Spleen (tissue), 11 donors: ENCODE results near the gene ADRA2B. TPM values are rescaled to one million over a fixed set of nuclear protein-coding genes. Genes with fewer than 3 reads are reported as not detected.

Source experiments
- DNase-seq: peaks from one replicate; pipeline ENCODE4 v3.0.0-alpha.2; 2020
- H3K27ac ChIP-seq, 8 donors: fragments of 200-600 bp; sonication (generic) in 7 of 8; 1 replicate in 4 of 8; 2 replicates in 4 of 8; pipeline versions ENCODE4 v1.5.0 to v1.8.0; 2016 to 2021; ENCODE audit warnings: inconsistent platforms in 4 of 8, mild to moderate bottlenecking in 4 of 8, moderate library complexity in 1 of 8
- H3K27me3 ChIP-seq, 7 donors: fragments of 200-600 bp; sonication (generic) in 6 of 7; replicated peaks in 1 of 7; 1 replicate in 4 of 7; 2 replicates in 3 of 7; pipeline versions ENCODE4 v1.5.0 to v1.8.0; 2016 to 2021; ENCODE audit warnings: inconsistent platforms in 3 of 7, mild to moderate bottlenecking in 1 of 7
- H3K36me3 ChIP-seq, 6 donors: fragments of 200-600 bp; sonication (generic) in 5 of 6; 1 replicate in 4 of 6; 2 replicates in 2 of 6; pipeline versions ENCODE4 v1.5.0 to v1.8.0; 2016 to 2021; ENCODE audit warnings: inconsistent platforms in 2 of 6
- H3K4me1 ChIP-seq, 6 donors: fragments of 200-600 bp; sonication (generic) in 5 of 6; 1 replicate in 3 of 6; 2 replicates in 3 of 6; pipeline versions ENCODE4 v1.5.0 to v1.8.0; 2016 to 2021; ENCODE audit warnings: inconsistent platforms in 3 of 6
- H3K4me3 ChIP-seq, 8 donors: fragments of 200-600 bp; sonication (generic) in 7 of 8; 1 replicate in 4 of 8; 2 replicates in 4 of 8; pipeline versions ENCODE4 v1.5.0 to v1.8.0; 2016 to 2021; ENCODE audit warnings: inconsistent platforms in 4 of 8, mild to moderate bottlenecking in 4 of 8, moderate library complexity in 2 of 8
- H3K9me3 ChIP-seq, 8 donors: fragments of 200-600 bp; sonication (generic) in 7 of 8; 1 replicate in 4 of 8; 2 replicates in 4 of 8; pipeline versions ENCODE4 v1.5.0 to v1.8.0; 2016 to 2021; ENCODE audit warnings: inconsistent platforms in 4 of 8
- CTCF ChIP-seq, 11 experiments: fragments of 200-600 bp in 7 of 11; fragments of 450-650 bp in 4 of 11; sonication (generic) in 4 of 11; IDR thresholded peaks in 8 of 11; conservative IDR thresholded peaks in 3 of 11; 1 replicate in 7 of 11; 2 replicates in 4 of 11; pipeline versions ENCODE4 v1.4.0 to v1.8.0; 2016 to 2021; ENCODE audit warnings: antibody characterized with exemption in 11 of 11, inconsistent platforms in 4 of 11, mild to moderate bottlenecking in 1 of 11
- POLR2A ChIP-seq, 3 donors: fragments of 450-650 bp; IDR thresholded peaks; one replicate each; pipeline ENCODE4 v1.5.1; 2017; ENCODE audit warnings: antibody characterized with exemption in 3 of 3, mild to moderate bottlenecking in 1 of 3
- POLR2AphosphoS5 ChIP-seq, 3 donors: sonication (generic); formaldehyde crosslinking; IDR thresholded peaks; one replicate each; pipeline ENCODE4 v1.5.1; 2017; ENCODE audit warnings: antibody characterized with exemption in 3 of 3
- WGBS, 5 donors: extraction: QIAGEN DNeasy Blood & Tissue Kit in 3 of 5; methylation state at CpG; one replicate each; pipeline versions ENCODE4 v1.1.5 to v1.1.7; 2013 to 2018; 5-methylcytosine and 5-hydroxymethylcytosine counted together
- intact Hi-C: fragments of 100-400 bp; cut with DNase I; formaldehyde crosslinking; loops from one replicate; pipeline ENCODE4 v1.15.0; 2023; ENCODE audit warnings: low total_unique reads
- polyA plus RNA-seq, 3 donors: library from polyadenylated mRNA; stranded (reverse); fragments of 200-250 nt; gene quantifications; one replicate each; pipeline ENCODE4 v1.2.1, GENCODE V29; 2013
- total RNA-seq, 7 donors: library from RNA; depleted of rRNA in 3 of 7; stranded (reverse); fragments of >200 nt in 3 of 7; fragmentation: NEBNext Ultra II Directional in 4 of 7; extraction: Animal tissue kit (Norgen Biotek cat#: 25700) in 4 of 7; gene quantifications; one replicate each; pipeline versions ENCODE4 v1.1.0 to v1.2.1, GENCODE V29; 2016 to 2021
- donor health status: healthy with polysubstance abuse.
- donor health status: DM: no; HTN: no; CAD: no; lungs with moderate emphysema.
- donor health status: DM: no; HTN: no; CAD: no.
- donor health status: Bipolar disorder and iron deficiency.
- donor health status: healthy.
- donor health status: DM: no; HTN: no; CAD: no.
- donor health status: DM: yes; HTN: yes; CAD: no.

Gene ADRA2B
- total and polyA plus RNA-seq, 10 donors = 1.8 to 14.2 (median 5.2) TPM

GRCh38 chr2:96108541-96109360 lies 7.6 kb downstream of the ADRA2B start:
- 50 to 66% (median 52%) methylated on average over 17 of the region's 17 CpGs for WGBS, 5 donors
- DNase-seq = peak; percentile 72
- Histone ChIP-seq H3K27me3 (peaks cover 0 to 5% (median 0%) of the 10 kb centered on the region in 7 donors), H3K9me3 (peaks cover 0 to 21% (median 17%) of the 10 kb centered on the region in 8 donors), H3K4me1 (peaks cover 0 to 33% (median 11%) of the 10 kb centered on the region in 6 donors), H3K27ac (peak overlapping the region in 6 of 8 donors; percentile 19 to 61 (median 58)), H3K36me3 (no peaks in the 10 kb centered on the region), H3K4me3 (no peak overlapping the region)
- TF ChIP-seq CTCF (IDR thresholded peaks at IDR 0.05 in 8 of 11, conservative IDR thresholded peaks at IDR 0.05 in 3 of 11) (no peak), POLR2A (IDR thresholded peaks at IDR 0.05) (no peak), POLR2AphosphoS5 (IDR thresholded peaks at IDR 0.05) (no peak)
- intact Hi-C loops = no loop called here

GRCh38 chr2:96108151-96108540 lies 8.2 kb downstream of the ADRA2B start:
- 54 to 80% (median 63%) methylated on average over 2 to 5 of the region's 5 CpGs for WGBS, 5 donors
- H3K36me3 ChIP-seq = no peaks in the 10 kb centered on the region
- H3K27ac ChIP-seq = peak overlapping the region in 4 of 8 donors; percentile 57 to 61 (median 59)
- H3K4me1 ChIP-seq = peaks cover 0 to 38% (median 11%) of the 10 kb centered on the region in 6 donors
- peaks cover 0 to 5% (median 0%) of the 10 kb centered on the region in 7 donors for H3K27me3 ChIP-seq
- peak; percentile 33 for DNase-seq
- no peak overlapping the region for H3K4me3 ChIP-seq
- intact Hi-C loops = no loop called here
- peaks cover 0 to 21% (median 17%) of the 10 kb centered on the region in 8 donors for H3K9me3 ChIP-seq
- TF ChIP-seq CTCF (IDR thresholded peaks at IDR 0.05 in 8 of 11, conservative IDR thresholded peaks at IDR 0.05 in 3 of 11) (no peak), POLR2A (IDR thresholded peaks at IDR 0.05) (no peak), POLR2AphosphoS5 (IDR thresholded peaks at IDR 0.05) (no peak)

- H3K27ac ChIP-seq = no peak overlapping the region
- H3K9me3 ChIP-seq = peaks cover 0 to 21% (median 17%) of the 10 kb centered on the region in 8 donors
- H3K27me3 ChIP-seq = peaks cover 0 to 5% (median 0%) of the 10 kb centered on the region in 7 donors
- peaks cover 0 to 42% (median 11%) of the 10 kb centered on the region in 6 donors for H3K4me1 ChIP-seq
- TF ChIP-seq POLR2A (IDR thresholded peaks at IDR 0.05) (no peak), POLR2AphosphoS5 (IDR thresholded peaks at IDR 0.05) (no peak), CTCF (IDR thresholded peaks at IDR 0.05 in 8 of 11, conservative IDR thresholded peaks at IDR 0.05 in 3 of 11) (no peak)
- intact Hi-C loops = no loop called here
- no peak overlapping the region for H3K4me3 ChIP-seq
- H3K36me3 ChIP-seq = no peaks in the 10 kb centered on the region
- peak; percentile 58 for DNase-seq
- 68 to 87% (median 82%) methylated on average over 3 of the region's 3 CpGs for WGBS, 5 donors
Observed at GRCh38 chr2:96107708-96108065, 8.7 kb downstream of the ADRA2B start.

- WGBS, 5 donors = 79 to 87% (median 86%) methylated on average over 7 to 9 of the region's 9 CpGs
- Histone ChIP-seq H3K9me3 (peaks cover 0 to 21% (median 17%) of the 10 kb centered on the region in 8 donors), H3K27ac (no peak overlapping the region), H3K4me1 (peaks cover 0 to 42% (median 11%) of the 10 kb centered on the region in 6 donors), H3K36me3 (no peaks in the 10 kb centered on the region), H3K27me3 (peaks cover 0 to 5% (median 0%) of the 10 kb centered on the region in 7 donors), H3K4me3 (no peak overlapping the region)
- intact Hi-C loops = no loop called here
- peak; percentile 40 for DNase-seq
- no peak for TF ChIP-seq POLR2A (IDR thresholded peaks at IDR 0.05)
- no peak for TF ChIP-seq CTCF (IDR thresholded peaks at IDR 0.05 in 8 of 11, conservative IDR thresholded peaks at IDR 0.05 in 3 of 11)
- no peak for TF ChIP-seq POLR2AphosphoS5 (IDR thresholded peaks at IDR 0.05)
Observed at GRCh38 chr2:96106991-96107707, 9.2 kb downstream of the ADRA2B start.
